BE2C (cell line): ENCODE results near the gene RHBG.

Source experiments
- DNase-seq: peaks from one replicate; pipeline ENCODE4 v3.0.0-alpha.2; 2020
- H3K27me3 ChIP-seq: fragments of 250-450 bp; sonication (Bioruptor Pico); 2 replicates; pipeline ENCODE4 v1.5.1; 2020; ENCODE audit warnings: mild to moderate bottlenecking
- H3K36me3 ChIP-seq: fragments of 250-450 bp; sonication (Bioruptor Pico); 2 replicates; pipeline ENCODE4 v1.5.1; 2020; ENCODE audit warnings: mild to moderate bottlenecking
- H3K4me1 ChIP-seq: fragments of 250-450 bp; sonication (Bioruptor Pico); 2 replicates; pipeline ENCODE4 v1.5.1; 2020
- H3K4me3 ChIP-seq: 2 replicates; pipeline ENCODE4 v1.5.1; 2011; ENCODE audit warnings: low read depth, low read length
- H3K9me3 ChIP-seq: fragments of 250-450 bp; sonication (Bioruptor Pico); 2 replicates; pipeline ENCODE4 v1.5.1; 2020
- TF ChIP-seq, protein P1 (sequence below): IDR thresholded peaks from 2 replicates; pipeline ENCODE4 v1.5.1; 2012; ENCODE audit warnings: mild to moderate bottlenecking, low read depth, low read length

RHBG gene

GRCh38 chr1:156405670-156406069, 36.7 kb downstream of the RHBG start:
- Histone ChIP-seq H3K36me3 (no peaks in the 10 kb centered on the region), H3K27me3 (no peaks in the 10 kb centered on the region), H3K4me3 (no peak overlapping the region), H3K9me3 (no peaks in the 10 kb centered on the region), H3K4me1 (peaks cover 12% of the 10 kb centered on the region; the same call in 1 of the 2 replicates)
- TF ChIP-seq, protein P1, sequence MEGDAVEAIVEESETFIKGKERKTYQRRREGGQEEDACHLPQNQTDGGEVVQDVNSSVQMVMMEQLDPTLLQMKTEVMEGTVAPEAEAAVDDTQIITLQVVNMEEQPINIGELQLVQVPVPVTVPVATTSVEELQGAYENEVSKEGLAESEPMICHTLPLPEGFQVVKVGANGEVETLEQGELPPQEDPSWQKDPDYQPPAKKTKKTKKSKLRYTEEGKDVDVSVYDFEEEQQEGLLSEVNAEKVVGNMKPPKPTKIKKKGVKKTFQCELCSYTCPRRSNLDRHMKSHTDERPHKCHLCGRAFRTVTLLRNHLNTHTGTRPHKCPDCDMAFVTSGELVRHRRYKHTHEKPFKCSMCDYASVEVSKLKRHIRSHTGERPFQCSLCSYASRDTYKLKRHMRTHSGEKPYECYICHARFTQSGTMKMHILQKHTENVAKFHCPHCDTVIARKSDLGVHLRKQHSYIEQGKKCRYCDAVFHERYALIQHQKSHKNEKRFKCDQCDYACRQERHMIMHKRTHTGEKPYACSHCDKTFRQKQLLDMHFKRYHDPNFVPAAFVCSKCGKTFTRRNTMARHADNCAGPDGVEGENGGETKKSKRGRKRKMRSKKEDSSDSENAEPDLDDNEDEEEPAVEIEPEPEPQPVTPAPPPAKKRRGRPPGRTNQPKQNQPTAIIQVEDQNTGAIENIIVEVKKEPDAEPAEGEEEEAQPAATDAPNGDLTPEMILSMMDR = no peak
- no peak for DNase-seq

- Histone ChIP-seq H3K9me3 (no peaks in the 10 kb centered on the region), H3K36me3 (no peaks in the 10 kb centered on the region), H3K4me3 (no peak overlapping the region), H3K4me1 (peaks cover 12% of the 10 kb centered on the region; the same call in 1 of the 2 replicates), H3K27me3 (no peaks in the 10 kb centered on the region)
- TF ChIP-seq, protein P1 = no peak
- no peak for DNase-seq
Observed at GRCh38 chr1:156406251-156406650, 37.2 kb downstream of the RHBG start.

DNA sequence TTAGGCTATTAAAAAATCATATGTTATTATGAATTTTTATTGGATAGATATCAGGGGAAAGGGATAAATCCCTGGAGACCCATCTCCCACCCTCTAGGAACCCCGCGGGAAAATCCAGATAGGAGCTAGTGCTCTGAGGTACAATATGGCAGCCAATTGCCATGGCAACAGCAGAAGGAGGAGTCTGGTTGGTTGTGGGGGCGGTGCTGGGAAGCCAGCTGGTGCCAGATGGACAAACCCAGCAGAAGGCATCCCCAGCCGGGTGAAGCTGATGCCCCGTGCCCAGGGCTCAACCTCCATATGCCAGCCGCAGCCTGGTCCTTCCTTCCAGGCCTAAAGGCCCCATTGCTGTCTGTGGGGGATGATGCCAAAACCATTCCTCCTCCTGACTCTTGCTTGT, 38.3 kb downstream of the RHBG start:
- TF ChIP-seq, protein P1 = no peak
- Histone ChIP-seq H3K4me1 (peaks cover 12% of the 10 kb centered on the region; the same call in 1 of the 2 replicates), H3K9me3 (no peaks in the 10 kb centered on the region), H3K27me3 (no peaks in the 10 kb centered on the region), H3K4me3 (no peak overlapping the region), H3K36me3 (no peaks in the 10 kb centered on the region)
- DNase-seq = peak; percentile 46

- TF ChIP-seq, protein P1 = no peak
- no peaks in the 10 kb centered on the region for H3K27me3 ChIP-seq
- no peak overlapping the region for H3K4me3 ChIP-seq
- DNase-seq = no peak
- no peaks in the 10 kb centered on the region for H3K36me3 ChIP-seq
- H3K9me3 ChIP-seq = no peaks in the 10 kb centered on the region
- peaks cover 12% of the 10 kb centered on the region; the same call in 1 of the 2 replicates for H3K4me1 ChIP-seq
Observed at GRCh38 chr1:156407760-156408159, 38.7 kb downstream of the RHBG start.

DNA sequence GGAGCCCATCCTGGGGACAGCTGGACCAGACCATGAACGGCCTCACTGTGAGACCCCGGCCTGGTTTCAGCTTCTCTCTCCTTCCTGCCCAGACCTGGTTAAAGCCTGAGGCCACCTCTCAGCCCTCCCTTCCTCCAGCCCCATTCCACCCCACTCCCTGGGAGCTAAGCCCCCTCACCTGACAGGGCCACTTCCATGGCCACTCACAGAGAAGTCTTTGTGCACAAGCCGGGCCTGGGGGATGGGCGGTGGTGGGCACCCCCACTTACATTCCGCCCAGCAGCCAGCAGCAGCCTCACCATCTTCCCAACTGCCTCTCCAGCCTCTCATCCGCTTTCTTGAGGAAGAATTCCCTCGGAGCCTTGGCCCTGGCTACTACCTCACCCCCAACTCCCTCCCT, 40.4 kb downstream of the RHBG start:
- no peaks in the 10 kb centered on the region for H3K27me3 ChIP-seq
- H3K9me3 ChIP-seq = no peaks in the 10 kb centered on the region
- no peak overlapping the region for H3K4me3 ChIP-seq
- no peak for DNase-seq
- no peaks in the 10 kb centered on the region for H3K36me3 ChIP-seq
- TF ChIP-seq, protein P1 = no peak
- peaks cover 12% of the 10 kb centered on the region; the same call in 1 of the 2 replicates for H3K4me1 ChIP-seq

DNA sequence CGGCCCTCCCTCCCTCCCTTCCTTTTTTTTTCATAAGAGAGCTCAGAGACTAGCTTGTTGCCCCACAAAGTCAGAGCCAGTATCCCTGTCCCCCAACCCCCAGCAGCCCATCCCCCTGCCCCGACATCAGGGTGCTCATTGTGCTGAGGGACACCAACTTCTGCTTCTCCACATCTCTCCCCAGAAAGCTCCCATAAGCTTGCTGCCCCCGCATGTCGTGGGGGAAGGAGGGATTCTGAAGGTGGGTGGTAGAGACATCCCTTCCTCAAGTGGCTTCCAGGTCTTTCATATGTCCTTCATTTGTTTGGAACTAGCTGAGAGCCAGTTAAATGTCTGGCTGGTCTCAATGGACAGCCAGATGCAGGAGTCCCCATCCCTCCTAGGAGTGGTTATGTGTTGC, 41.2 kb downstream of the RHBG start:
- Histone ChIP-seq H3K4me1 (peaks cover 12% of the 10 kb centered on the region; the same call in 1 of the 2 replicates), H3K36me3 (no peaks in the 10 kb centered on the region), H3K27me3 (no peaks in the 10 kb centered on the region), H3K9me3 (no peaks in the 10 kb centered on the region), H3K4me3 (no peak overlapping the region)
- TF ChIP-seq, protein P1 = no peak
- no peak for DNase-seq
